Hepatocyte (in vitro differentiated cells): Measurements from ENCODE around the gene SLC6A4. TPM values are rescaled to one million over a fixed set of nuclear protein-coding genes. Genes with fewer than 3 reads are reported as not detected.

ENCODE experiments used
- DNase-seq: peaks from one replicate; pipeline ENCODE4 v3.0.0-alpha.2; 2016; ENCODE audit warnings: low spot score
- H2AFZ ChIP-seq: fragments of 200-600 bp; sonication (generic); 2 replicates; pipeline ENCODE4 v1.6.0; 2016; ENCODE audit warnings: antibody characterized with exemption, mild to moderate bottlenecking
- H3K27ac ChIP-seq: fragments of 200-600 bp; sonication (generic); 2 replicates; pipeline ENCODE4 v1.5.1; 2016; ENCODE audit warnings: mild to moderate bottlenecking
- H3K27me3 ChIP-seq: fragments of 200-600 bp; sonication (generic); 2 replicates; pipeline ENCODE4 v1.6.1; 2016
- H3K36me3 ChIP-seq: fragments of 200-600 bp; sonication (generic); replicated peaks from 2 replicates; pipeline ENCODE4 v1.5.1; 2016; ENCODE audit warnings: low read depth; ENCODE audit not compliant: insufficient read depth
- H3K4me1 ChIP-seq: fragments of 200-600 bp; sonication (generic); 2 replicates; pipeline ENCODE4 v1.5.1; 2016; ENCODE audit warnings: mild to moderate bottlenecking, moderate library complexity; ENCODE audit not compliant: insufficient read depth
- H3K4me2 ChIP-seq: fragments of 200-600 bp; sonication (generic); 2 replicates; pipeline ENCODE4 v1.6.0; 2016
- H3K4me3 ChIP-seq: fragments of 200-600 bp; sonication (generic); 2 replicates; pipeline ENCODE4 v1.5.1; 2016; ENCODE audit warnings: mild to moderate bottlenecking
- H3K79me2 ChIP-seq: fragments of 200-600 bp; sonication (generic); 2 replicates; pipeline ENCODE4 v1.6.0; 2017; ENCODE audit warnings: mild to moderate bottlenecking
- H3K9me2 ChIP-seq: fragments of 200-600 bp; sonication (generic); replicated peaks from 2 replicates; pipeline ENCODE4 v1.6.0; 2017; ENCODE audit warnings: mild to moderate bottlenecking; ENCODE audit not compliant: insufficient read depth
- H3K9me3 ChIP-seq: fragments of 200-600 bp; sonication (generic); 2 replicates; pipeline ENCODE4 v1.5.1; 2016; ENCODE audit warnings: low read depth, mild to moderate bottlenecking
- H4K20me1 ChIP-seq: fragments of 200-600 bp; sonication (generic); 2 replicates; pipeline ENCODE4 v1.6.0; 2016; ENCODE audit warnings: mild to moderate bottlenecking; ENCODE audit not compliant: insufficient read depth, poor library complexity, severe bottlenecking
- EZH2 ChIP-seq: fragments of 200-600 bp; sonication (generic); IDR thresholded peaks from 2 replicates; pipeline ENCODE4 v1.6.1; 2016; ENCODE audit warnings: antibody characterized with exemption, mild to moderate bottlenecking, borderline replicate concordance
- EZH2phosphoT487 ChIP-seq: fragments of 200-600 bp; sonication (generic); IDR thresholded peaks from one replicate; pipeline ENCODE4 v1.6.1; 2018; ENCODE audit warnings: antibody characterized with exemption, mild to moderate bottlenecking, low read depth, moderate library complexity; ENCODE audit not compliant: unreplicated experiment, severe bottlenecking
- WGBS: methylation state at CpG from one replicate; pipeline ENCODE4 v1.1.6; 2016; ENCODE audit warnings: low lambda C conversion rate; ENCODE audit errors: missing lambda C conversion rate; 5-methylcytosine and 5-hydroxymethylcytosine counted together
- polyA plus RNA-seq: library from polyadenylated mRNA; unstranded; fragments of >200 nt; fragmentation: Nextera tagmentation; extraction: Ambion mirVana; gene quantifications from 2 replicates; pipeline ENCODE4 v1.2.1, GENCODE V29; 2016
- total RNA-seq: library from RNA; depleted of rRNA; stranded (reverse); fragments of >200 nt; gene quantifications from 2 replicates; pipeline ENCODE4 v1.2.3, GENCODE V29; 2014
- TF ChIP-seq, protein P1 (sequence below): fragments of 200-600 bp; sonication (generic); IDR thresholded peaks from 2 replicates; pipeline ENCODE4 v1.5.1; 2016; ENCODE audit warnings: antibody characterized with exemption, mild to moderate bottlenecking; ENCODE audit not compliant: poor library complexity

SLC6A4 gene
- total and polyA plus RNA-seq, 2 experiments from 2014 or later, result 2.0 to 2.6 TPM

DNA sequence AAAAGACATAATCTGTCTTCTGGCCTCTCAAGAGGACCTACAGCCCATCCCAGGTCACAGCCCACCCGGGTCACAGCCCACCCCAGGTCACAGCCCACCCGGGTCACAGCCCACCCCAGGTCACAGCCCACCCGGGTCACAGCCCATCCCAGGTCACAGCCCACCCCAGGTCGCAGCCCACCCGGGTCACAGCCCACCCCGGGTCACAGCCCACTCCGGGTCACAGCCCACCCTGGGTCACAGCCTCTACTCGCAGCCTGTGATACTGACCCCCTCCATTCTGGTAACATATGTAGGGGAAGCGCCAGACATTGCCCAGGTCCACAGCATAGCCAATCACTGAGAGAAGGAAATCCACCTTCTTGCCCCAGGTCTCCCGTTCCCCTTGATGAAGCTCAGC, 14.2 kb downstream of the SLC6A4 start:
- no peaks in the 10 kb centered on the region for H3K9me2 ChIP-seq
- no peak overlapping the region for H2AFZ ChIP-seq
- no peaks in the 10 kb centered on the region for H3K9me3 ChIP-seq
- TF ChIP-seq EZH2 (no peak), EZH2phosphoT487 (no peak)
- TF ChIP-seq, protein P1, sequence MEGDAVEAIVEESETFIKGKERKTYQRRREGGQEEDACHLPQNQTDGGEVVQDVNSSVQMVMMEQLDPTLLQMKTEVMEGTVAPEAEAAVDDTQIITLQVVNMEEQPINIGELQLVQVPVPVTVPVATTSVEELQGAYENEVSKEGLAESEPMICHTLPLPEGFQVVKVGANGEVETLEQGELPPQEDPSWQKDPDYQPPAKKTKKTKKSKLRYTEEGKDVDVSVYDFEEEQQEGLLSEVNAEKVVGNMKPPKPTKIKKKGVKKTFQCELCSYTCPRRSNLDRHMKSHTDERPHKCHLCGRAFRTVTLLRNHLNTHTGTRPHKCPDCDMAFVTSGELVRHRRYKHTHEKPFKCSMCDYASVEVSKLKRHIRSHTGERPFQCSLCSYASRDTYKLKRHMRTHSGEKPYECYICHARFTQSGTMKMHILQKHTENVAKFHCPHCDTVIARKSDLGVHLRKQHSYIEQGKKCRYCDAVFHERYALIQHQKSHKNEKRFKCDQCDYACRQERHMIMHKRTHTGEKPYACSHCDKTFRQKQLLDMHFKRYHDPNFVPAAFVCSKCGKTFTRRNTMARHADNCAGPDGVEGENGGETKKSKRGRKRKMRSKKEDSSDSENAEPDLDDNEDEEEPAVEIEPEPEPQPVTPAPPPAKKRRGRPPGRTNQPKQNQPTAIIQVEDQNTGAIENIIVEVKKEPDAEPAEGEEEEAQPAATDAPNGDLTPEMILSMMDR, result no peak
- H3K4me2 ChIP-seq, result no peak overlapping the region
- 90% methylated on average over 5 of the region's 10 CpGs for WGBS
- no peaks in the 10 kb centered on the region for H4K20me1 ChIP-seq
- DNase-seq, result no peak
- H3K4me1 ChIP-seq, result peaks cover 21% of the 10 kb centered on the region
- no peak overlapping the region for H3K27ac ChIP-seq
- H3K36me3 ChIP-seq, result no peaks in the 10 kb centered on the region
- H3K27me3 ChIP-seq, result no peaks in the 10 kb centered on the region
- H3K79me2 ChIP-seq, result no peaks in the 10 kb centered on the region
- no peak overlapping the region for H3K4me3 ChIP-seq

DNA sequence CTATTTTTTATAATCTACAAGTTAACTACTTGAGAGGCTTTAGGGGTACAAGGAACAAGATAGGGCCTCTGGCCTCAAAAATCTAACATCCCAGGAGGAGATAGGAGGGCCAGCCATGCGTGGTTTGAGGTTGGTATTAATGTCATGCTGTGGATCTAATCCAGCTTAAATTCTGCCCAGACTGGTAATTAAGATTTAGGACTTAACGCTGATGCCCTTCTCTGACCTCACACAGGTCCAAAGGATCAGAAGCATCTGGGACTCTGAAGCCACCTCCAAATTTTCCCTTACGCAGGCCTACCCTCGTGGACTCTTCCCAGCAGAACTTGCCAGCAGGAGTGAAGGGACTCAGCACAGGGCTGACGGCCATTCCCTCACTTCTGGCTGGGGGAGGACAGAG, 15.1 kb downstream of the SLC6A4 start:
- H3K4me2 ChIP-seq, result no peak overlapping the region
- H3K9me2 ChIP-seq, result no peaks in the 10 kb centered on the region
- H2AFZ ChIP-seq, result no peak overlapping the region
- H3K4me1 ChIP-seq, result peaks cover 21% of the 10 kb centered on the region
- H3K36me3 ChIP-seq, result no peaks in the 10 kb centered on the region
- H4K20me1 ChIP-seq, result no peaks in the 10 kb centered on the region
- no peaks in the 10 kb centered on the region for H3K27me3 ChIP-seq
- H3K27ac ChIP-seq, result peak overlapping the region; percentile 60
- WGBS, result 85% methylated on average over 5 of the region's 5 CpGs
- no peak overlapping the region for H3K4me3 ChIP-seq
- H3K9me3 ChIP-seq, result no peaks in the 10 kb centered on the region
- no peaks in the 10 kb centered on the region for H3K79me2 ChIP-seq
- DNase-seq, result no peak
- TF ChIP-seq EZH2phosphoT487, result no peak
- TF ChIP-seq, protein P1, result no peak
- TF ChIP-seq EZH2, result no peak

DNA sequence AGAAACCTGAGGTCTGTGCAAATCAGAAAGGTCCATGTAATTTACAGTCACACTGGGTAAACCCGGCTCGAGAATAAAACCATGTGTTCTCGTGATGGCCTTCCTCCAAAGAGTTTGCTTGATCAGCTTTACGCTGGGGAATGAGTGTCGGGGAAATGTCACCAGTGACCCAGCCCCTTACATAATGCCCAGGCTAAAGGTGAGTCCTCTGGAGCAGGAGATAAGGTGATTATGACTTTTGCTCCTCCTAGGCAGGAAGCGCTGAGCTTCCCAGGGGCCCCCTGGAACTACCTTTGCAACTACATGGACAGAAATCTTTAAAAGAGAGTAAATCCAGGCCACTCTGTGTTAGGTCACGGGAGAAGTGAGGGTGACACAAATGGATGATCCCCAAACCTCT, 15.7 kb downstream of the SLC6A4 start:
- Histone ChIP-seq H3K4me3 (no peak overlapping the region), H2AFZ (no peak overlapping the region), H3K4me2 (peak overlapping the region; percentile 44), H3K9me3 (no peaks in the 10 kb centered on the region), H4K20me1 (no peaks in the 10 kb centered on the region), H3K4me1 (peaks cover 21% of the 10 kb centered on the region), H3K36me3 (no peaks in the 10 kb centered on the region), H3K79me2 (no peaks in the 10 kb centered on the region), H3K27ac (peak overlapping the region; percentile 60), H3K27me3 (no peaks in the 10 kb centered on the region), H3K9me2 (no peaks in the 10 kb centered on the region)
- TF ChIP-seq EZH2 (no peak), EZH2phosphoT487 (no peak)
- TF ChIP-seq, protein P1, result no peak
- peak; percentile 56 for DNase-seq
- WGBS, result 52% methylated on average over 7 of the region's 7 CpGs

- H4K20me1 ChIP-seq, result no peaks in the 10 kb centered on the region
- DNase-seq, result no peak
- no peaks in the 10 kb centered on the region for H3K9me2 ChIP-seq
- H2AFZ ChIP-seq, result no peak overlapping the region
- no peaks in the 10 kb centered on the region for H3K79me2 ChIP-seq
- peak overlapping the region; percentile 44 for H3K4me2 ChIP-seq
- WGBS, result 89% methylated on average over 4 of the region's 4 CpGs
- no peaks in the 10 kb centered on the region for H3K36me3 ChIP-seq
- TF ChIP-seq EZH2phosphoT487, result no peak
- TF ChIP-seq, protein P1, result no peak
- TF ChIP-seq EZH2, result no peak
- H3K27me3 ChIP-seq, result no peaks in the 10 kb centered on the region
- no peaks in the 10 kb centered on the region for H3K9me3 ChIP-seq
- peaks cover 21% of the 10 kb centered on the region for H3K4me1 ChIP-seq
- H3K4me3 ChIP-seq, result no peak overlapping the region
- peak overlapping the region; percentile 60 for H3K27ac ChIP-seq
These were observed 16.2 kb downstream of the SLC6A4 start for GRCh38 chr17:30219315-30219714.
